Colonic mucosa (tissue), 4 donors: Measurements from ENCODE around the gene WDR82. TPM values are rescaled to one million over a fixed set of nuclear protein-coding genes. Genes with fewer than 3 reads are reported as not detected.

Experiments
- DNase-seq: peaks from one replicate; pipeline ENCODE4 v3.0.0-alpha.2; 2020
- H3K27ac ChIP-seq: fragments of 200-600 bp; one replicate; pipeline ENCODE4 v1.8.0; 2021
- H3K27me3 ChIP-seq: fragments of 200-600 bp; one replicate; pipeline ENCODE4 v1.8.0; 2021
- H3K36me3 ChIP-seq: fragments of 200-600 bp; one replicate; pipeline ENCODE4 v1.8.0; 2021
- H3K4me1 ChIP-seq: fragments of 200-600 bp; one replicate; pipeline ENCODE4 v1.8.0; 2021; ENCODE audit warnings: mild to moderate bottlenecking
- H3K4me3 ChIP-seq: fragments of 200-600 bp; one replicate; pipeline ENCODE4 v1.8.0; 2021
- H3K9ac ChIP-seq, 2 donors: one replicate each; pipeline ENCODE4 v1.7.0; 2013; ENCODE audit warnings: control low read depth in 2 of 2, low read depth in 2 of 2, low read length in 2 of 2
- H3K9me3 ChIP-seq: fragments of 200-600 bp; one replicate; pipeline ENCODE4 v1.8.0; 2021
- intact Hi-C: fragments of 100-400 bp; cut with DNase I; formaldehyde crosslinking; loops from one replicate; pipeline ENCODE4 v1.14.1; 2022
- total RNA-seq, 2 donors: library from RNA; stranded (reverse); fragmentation: NEBNext Ultra II Directional in 1 of 2; extraction: Animal tissue kit (Norgen Biotek cat#: 25700) in 1 of 2; gene quantifications; one replicate each; pipeline ENCODE4 v1.2.1, GENCODE V29; 2021
- TF ChIP-seq, protein P1 (sequence below): fragments of 200-600 bp; IDR thresholded peaks from one replicate; pipeline ENCODE4 v1.8.0; 2022; ENCODE audit warnings: antibody characterized with exemption, mild to moderate bottlenecking
- donor health status: healthy.
- donor health status: DM: no; HTN: no; CAD: no.
- donor health status: DM: no; HTN: no; CAD: no.

Gene WDR82
- total RNA-seq, 2 donors from 2014 or later, result 65.7 to 67.0 TPM

DNA sequence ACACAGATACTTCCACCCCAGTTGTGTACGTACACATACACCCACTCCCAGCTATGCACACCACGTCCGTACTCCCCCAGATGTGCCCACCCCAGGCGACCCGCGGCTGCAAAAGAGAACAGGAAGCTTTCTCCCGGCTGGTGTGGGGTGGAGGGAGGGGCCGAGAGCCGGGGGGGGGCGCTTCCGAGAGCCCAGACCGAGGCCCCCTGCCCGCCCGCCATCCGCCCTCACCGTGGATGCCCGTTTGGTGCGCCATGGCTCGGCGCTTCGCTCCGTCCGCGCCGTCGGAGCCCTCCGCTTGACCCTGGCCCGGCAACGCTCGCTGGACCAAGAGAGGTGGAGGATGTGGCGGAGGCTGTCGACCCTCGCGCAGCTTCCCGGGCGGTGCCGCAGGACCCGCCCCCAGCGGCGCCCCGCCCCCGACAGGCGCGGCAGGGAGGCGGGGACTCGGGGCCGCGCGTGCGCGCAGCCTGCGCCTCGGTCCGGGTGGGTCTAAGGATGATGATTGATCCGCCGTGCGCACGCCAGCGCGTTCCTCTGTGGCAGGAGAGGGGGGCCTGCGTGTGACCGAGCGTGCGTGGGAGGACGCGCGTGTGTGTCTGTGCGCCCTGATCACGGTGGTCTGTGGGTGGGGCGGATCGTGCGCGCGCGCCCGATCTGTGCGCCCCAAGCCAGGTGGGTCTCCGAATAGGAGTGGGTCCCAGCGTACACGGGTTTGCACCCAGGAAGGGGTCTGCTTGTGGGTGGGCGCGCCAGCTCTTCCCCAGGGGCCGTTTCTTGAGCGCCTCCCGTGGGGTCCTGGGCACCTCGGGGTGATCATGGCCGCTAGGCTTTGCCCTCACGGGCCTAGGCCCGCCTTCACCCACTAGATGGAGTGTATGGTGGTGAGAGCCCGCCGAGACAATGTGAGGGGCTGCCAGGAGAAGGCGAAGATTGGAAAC, 39.4 kb downstream of the WDR82 start, which contains the start of gene TWF2:
Gene TWF2, minus strand, starts transcription at position 398 of the 941 bp plus-strand sequence. Its CDS starts 142 bp downstream, at position 256.
- intact Hi-C loops, result loop anchor here (5.0 kb wide), 1 partner anchor 33 kb away; no protein-coding TSS in a partner anchor
- Histone ChIP-seq H3K27me3 (no peaks in the 10 kb centered on the region), H3K4me3 (peak within 1 kb of the TSS; percentile 95), H3K9ac (peak within 1 kb of the TSS; percentile 90 to 97), H3K4me1 (peaks cover 11% of the 10 kb centered on the region), H3K9me3 (no peaks in the 10 kb centered on the region), H3K27ac (peak within 1 kb of the TSS; percentile 91), H3K36me3 (no peaks in the 10 kb centered on the region)
- TF ChIP-seq, protein P1, sequence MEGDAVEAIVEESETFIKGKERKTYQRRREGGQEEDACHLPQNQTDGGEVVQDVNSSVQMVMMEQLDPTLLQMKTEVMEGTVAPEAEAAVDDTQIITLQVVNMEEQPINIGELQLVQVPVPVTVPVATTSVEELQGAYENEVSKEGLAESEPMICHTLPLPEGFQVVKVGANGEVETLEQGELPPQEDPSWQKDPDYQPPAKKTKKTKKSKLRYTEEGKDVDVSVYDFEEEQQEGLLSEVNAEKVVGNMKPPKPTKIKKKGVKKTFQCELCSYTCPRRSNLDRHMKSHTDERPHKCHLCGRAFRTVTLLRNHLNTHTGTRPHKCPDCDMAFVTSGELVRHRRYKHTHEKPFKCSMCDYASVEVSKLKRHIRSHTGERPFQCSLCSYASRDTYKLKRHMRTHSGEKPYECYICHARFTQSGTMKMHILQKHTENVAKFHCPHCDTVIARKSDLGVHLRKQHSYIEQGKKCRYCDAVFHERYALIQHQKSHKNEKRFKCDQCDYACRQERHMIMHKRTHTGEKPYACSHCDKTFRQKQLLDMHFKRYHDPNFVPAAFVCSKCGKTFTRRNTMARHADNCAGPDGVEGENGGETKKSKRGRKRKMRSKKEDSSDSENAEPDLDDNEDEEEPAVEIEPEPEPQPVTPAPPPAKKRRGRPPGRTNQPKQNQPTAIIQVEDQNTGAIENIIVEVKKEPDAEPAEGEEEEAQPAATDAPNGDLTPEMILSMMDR, result peak; percentile 47
- peak; percentile 84 for DNase-seq

DNA sequence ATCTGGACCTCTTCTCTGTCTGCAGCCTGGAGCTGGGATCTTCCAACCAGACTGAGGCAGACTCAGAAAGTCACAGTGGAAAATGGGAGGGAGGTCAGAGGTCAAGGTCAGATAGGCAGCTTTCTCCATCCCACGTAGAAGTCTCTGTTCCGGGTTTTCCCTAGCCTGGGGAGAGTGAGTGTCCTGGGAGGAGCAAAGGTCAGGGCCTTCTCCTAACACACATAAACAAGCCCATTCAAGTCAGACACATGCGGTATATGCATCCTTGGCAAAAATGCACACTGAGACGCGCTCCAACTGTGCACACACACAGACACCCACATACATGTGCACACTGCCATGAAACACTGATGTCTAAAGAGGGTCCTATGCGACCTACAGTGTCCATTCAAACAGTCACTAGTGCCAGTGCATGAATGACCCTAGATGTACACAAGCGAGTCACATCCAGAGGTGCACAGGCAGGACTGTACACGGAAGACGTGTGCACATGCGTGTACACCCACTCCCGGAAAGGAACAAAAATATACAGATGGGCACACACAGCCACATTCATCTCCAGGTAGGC, 40.2 kb downstream of the WDR82 start:
- H3K27ac ChIP-seq, result peak overlapping the region; percentile 91
- no peak for DNase-seq
- peak overlapping the region; percentile 95 for H3K4me3 ChIP-seq
- H3K9ac ChIP-seq, result peak overlapping the region; percentile 90 to 97
- intact Hi-C loops, result loop anchor here (5.0 kb wide), 1 partner anchor 34 kb away; no protein-coding TSS in a partner anchor
- H3K36me3 ChIP-seq, result no peaks in the 10 kb centered on the region
- TF ChIP-seq, protein P1, result no peak
- no peaks in the 10 kb centered on the region for H3K27me3 ChIP-seq
- no peaks in the 10 kb centered on the region for H3K9me3 ChIP-seq
- H3K4me1 ChIP-seq, result peaks cover 11% of the 10 kb centered on the region

DNA sequence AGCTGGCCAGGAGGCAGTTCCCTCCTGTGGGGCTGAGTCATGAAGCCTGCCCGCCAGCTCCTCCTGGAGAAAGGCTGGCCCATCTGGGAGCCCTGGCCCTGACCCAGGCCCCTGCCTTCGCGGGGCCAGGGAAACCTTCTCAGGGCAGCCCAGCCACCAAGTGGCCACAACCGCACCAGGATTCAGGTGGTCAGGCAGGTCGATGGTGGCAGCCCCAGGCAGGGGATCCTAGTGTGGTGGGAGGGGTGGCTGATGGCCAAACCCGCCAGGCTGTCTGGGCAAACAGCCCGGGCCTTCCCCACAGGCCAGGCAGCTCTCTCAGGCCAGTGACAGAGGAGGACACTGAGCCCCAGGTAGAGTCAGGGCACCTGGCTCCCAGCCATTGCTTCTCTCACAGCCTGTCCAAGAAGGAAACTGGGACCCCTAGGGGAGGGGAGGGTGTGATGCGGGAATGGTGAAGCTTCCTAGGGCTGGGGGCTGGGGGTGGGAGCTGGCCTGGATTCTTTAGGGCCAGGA, 40.7 kb downstream of the WDR82 start:
- peak overlapping the region; percentile 26 to 90 for H3K9ac ChIP-seq
- intact Hi-C loops, result loop anchor here (5.0 kb wide), 1 partner anchor 35 kb away; no protein-coding TSS in a partner anchor
- peak; percentile 65 for DNase-seq

DNA sequence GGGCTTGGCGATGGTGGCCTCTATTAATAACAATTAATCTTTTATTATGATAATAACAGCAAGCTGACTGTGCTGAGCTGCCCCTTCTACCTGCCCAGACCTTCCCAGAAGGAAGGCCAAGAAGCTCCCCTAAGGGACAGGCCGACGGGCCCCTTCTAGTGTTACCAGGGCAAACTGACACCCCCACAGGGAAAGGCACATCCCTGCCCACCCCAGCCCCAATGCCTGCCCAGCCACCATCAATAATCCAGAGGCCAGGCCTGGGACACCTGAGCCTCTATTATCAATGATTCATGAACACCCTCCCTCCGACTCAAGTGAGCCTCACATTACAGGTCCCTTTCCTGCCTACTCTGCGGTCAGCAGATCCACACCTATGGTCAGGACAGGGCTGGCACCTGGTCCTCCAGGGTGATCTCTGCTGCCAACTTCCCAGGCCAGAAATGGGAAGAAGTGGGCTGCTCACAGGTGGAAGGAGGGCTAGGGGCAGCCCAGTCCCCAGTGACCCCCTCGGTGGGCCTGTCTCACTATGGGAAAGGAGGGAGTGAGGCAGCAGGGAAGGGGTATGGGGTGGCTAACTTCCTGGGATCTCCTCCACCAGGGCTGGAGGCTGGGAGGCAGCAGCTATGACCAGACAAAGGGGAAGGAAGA, 41.3 kb downstream of the WDR82 start:
- Histone ChIP-seq H3K4me1 (peaks cover 11% of the 10 kb centered on the region), H3K9me3 (no peaks in the 10 kb centered on the region), H3K4me3 (peak overlapping the region; percentile 95), H3K36me3 (no peaks in the 10 kb centered on the region), H3K27me3 (no peaks in the 10 kb centered on the region), H3K9ac (peak overlapping the region; percentile 26 to 90), H3K27ac (peak overlapping the region; percentile 91)
- intact Hi-C loops, result loop anchor here (5.0 kb wide), 1 partner anchor 35 kb away; no protein-coding TSS in a partner anchor
- TF ChIP-seq, protein P1, result no peak
- DNase-seq, result no peak

More for the DNA sequence above, 40.7 kb downstream of the WDR82 start:
- H3K27me3 ChIP-seq, result no peaks in the 10 kb centered on the region
- H3K9me3 ChIP-seq, result no peaks in the 10 kb centered on the region
- peaks cover 11% of the 10 kb centered on the region for H3K4me1 ChIP-seq
- H3K36me3 ChIP-seq, result no peaks in the 10 kb centered on the region
- TF ChIP-seq, protein P1, result no peak
- peak overlapping the region; percentile 95 for H3K4me3 ChIP-seq
- H3K27ac ChIP-seq, result peak overlapping the region; percentile 91
